BE2C (cell line): Measurements from ENCODE around the gene NXNL2. TPM values are rescaled to one million over a fixed set of nuclear protein-coding genes. Genes with fewer than 3 reads are reported as not detected.

Source experiments
- DNase-seq: peaks from one replicate; pipeline ENCODE4 v3.0.0-alpha.2; 2020
- H3K27me3 ChIP-seq: fragments of 250-450 bp; sonication (Bioruptor Pico); 2 replicates; pipeline ENCODE4 v1.5.1; 2020; ENCODE audit warnings: mild to moderate bottlenecking
- H3K36me3 ChIP-seq: fragments of 250-450 bp; sonication (Bioruptor Pico); 2 replicates; pipeline ENCODE4 v1.5.1; 2020; ENCODE audit warnings: mild to moderate bottlenecking
- H3K4me1 ChIP-seq: fragments of 250-450 bp; sonication (Bioruptor Pico); 2 replicates; pipeline ENCODE4 v1.5.1; 2020
- H3K4me3 ChIP-seq: 2 replicates; pipeline ENCODE4 v1.5.1; 2011; ENCODE audit warnings: low read depth, low read length
- H3K9me3 ChIP-seq: fragments of 250-450 bp; sonication (Bioruptor Pico); 2 replicates; pipeline ENCODE4 v1.5.1; 2020
- CTCF ChIP-seq: IDR thresholded peaks from 2 replicates; pipeline ENCODE4 v1.5.1; 2012; ENCODE audit warnings: mild to moderate bottlenecking, low read depth, low read length
- polyA plus RNA-seq: library from polyadenylated mRNA; unstranded; fragments of >200 nt; gene quantifications from one replicate; pipeline ENCODE4 v1.2.1, GENCODE V29; 2012; ENCODE audit warnings: low read depth, missing spikeins; ENCODE audit not compliant: insufficient read length, insufficient read depth

The NXNL2 gene
- 0.43 TPM for polyA plus RNA-seq

DNA sequence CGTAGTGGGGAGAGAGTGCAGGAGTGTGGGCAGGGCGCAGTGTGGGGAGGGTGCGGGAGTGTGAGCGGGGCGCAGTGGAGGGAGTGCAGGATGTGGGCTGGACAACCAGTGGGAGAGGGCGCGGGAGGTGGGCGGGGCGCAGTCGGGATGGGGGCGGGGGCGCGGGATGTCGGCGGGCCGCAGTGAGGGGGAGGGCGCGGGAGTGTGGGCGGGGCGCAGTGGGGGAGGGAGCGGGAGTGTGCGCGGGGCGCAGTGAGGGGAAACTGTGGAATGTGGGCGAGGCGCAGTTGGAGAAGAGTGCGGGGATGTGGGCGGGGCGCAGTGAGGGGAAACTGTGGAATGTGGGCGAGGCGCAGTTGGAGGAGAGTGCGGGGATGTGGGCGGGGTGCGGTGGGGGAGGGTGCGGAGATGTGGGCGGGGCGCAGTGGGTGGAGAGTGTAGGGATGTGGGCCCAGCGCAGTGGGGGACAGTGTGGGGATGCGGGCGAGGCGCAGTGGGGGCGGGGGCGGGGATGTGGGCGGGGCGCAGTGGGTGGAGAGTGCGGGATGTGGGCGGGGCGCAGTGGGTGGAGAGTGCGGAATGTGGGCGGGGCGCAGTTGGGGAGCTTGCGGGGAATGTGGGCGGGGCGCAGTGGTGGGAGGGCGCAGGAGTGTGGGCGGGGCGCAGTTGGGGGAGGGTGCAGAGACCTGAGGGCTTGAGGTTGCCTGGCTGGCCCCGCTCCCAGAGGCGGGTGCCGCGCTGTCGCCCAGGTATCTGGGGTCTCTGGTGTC lies at the start of gene NXNL2:
Gene NXNL2 (plus strand): TSS at position 723 of the 770 bp plus-strand sequence. CDS start 257 bp downstream, outside the sequence.
- peak; percentile 85 for DNase-seq
- Histone ChIP-seq H3K4me3 (peak within 1 kb of the TSS; percentile 56), H3K9me3 (no peaks in the 10 kb centered on the region; the same call in 1 of the 2 replicates), H3K27me3 (peaks cover 12% of the 10 kb centered on the region; the same call in 1 of the 2 replicates), H3K36me3 (no peaks in the 10 kb centered on the region), H3K4me1 (peaks cover 5% of the 10 kb centered on the region; the same call in 1 of the 2 replicates)
- TF ChIP-seq CTCF: no peak

- DNase-seq: no peak
- no peak overlapping the region for H3K4me3 ChIP-seq
- no peaks in the 10 kb centered on the region for H3K4me1 ChIP-seq
- H3K9me3 ChIP-seq: no peaks in the 10 kb centered on the region
- H3K27me3 ChIP-seq: no peaks in the 10 kb centered on the region
- TF ChIP-seq CTCF: no peak
- no peaks in the 10 kb centered on the region for H3K36me3 ChIP-seq
Observed at GRCh38 chr9:88488166-88488565, 46.8 kb upstream of the NXNL2 start.

DNA sequence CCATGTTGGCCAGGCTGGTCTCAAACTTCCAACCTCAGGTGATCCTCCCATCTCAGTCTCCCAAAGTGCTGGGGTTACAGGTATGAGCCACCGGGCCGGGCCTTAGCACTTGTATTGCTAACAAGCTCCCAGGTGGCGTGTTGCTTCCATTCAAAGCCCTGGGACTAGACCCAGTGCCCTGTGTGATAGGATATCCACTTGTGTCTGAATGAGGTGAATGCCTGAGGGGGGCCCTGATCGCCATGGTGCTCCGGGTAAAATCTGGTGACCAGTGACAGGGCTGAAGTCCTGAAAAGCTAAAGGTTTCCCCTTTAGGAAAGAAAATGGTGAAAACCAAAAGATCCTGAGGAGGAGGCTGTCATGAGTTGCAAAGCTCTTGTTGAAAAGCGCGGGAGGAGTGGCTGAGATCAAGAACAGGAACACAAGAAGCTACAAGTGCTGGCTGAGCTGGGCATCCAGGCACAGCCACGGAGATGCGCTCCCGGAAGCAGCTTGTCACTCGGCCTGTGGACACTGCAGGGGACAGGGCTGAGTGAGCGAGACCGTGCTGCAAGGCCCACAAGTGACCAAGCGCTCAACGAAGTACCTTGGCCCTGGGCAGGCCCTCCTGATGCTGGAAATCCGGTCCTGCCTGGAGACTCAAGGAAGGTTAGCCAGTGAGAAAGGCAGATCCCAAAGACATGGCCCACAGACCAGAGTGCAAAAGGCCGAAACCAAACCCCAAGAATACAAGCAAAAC lies 39.8 kb upstream of the NXNL2 start:
- no peaks in the 10 kb centered on the region for H3K36me3 ChIP-seq
- no peak for TF ChIP-seq CTCF
- no peak overlapping the region for H3K4me3 ChIP-seq
- H3K9me3 ChIP-seq: no peaks in the 10 kb centered on the region
- no peak for DNase-seq
- no peaks in the 10 kb centered on the region for H3K27me3 ChIP-seq
- no peaks in the 10 kb centered on the region for H3K4me1 ChIP-seq

DNA sequence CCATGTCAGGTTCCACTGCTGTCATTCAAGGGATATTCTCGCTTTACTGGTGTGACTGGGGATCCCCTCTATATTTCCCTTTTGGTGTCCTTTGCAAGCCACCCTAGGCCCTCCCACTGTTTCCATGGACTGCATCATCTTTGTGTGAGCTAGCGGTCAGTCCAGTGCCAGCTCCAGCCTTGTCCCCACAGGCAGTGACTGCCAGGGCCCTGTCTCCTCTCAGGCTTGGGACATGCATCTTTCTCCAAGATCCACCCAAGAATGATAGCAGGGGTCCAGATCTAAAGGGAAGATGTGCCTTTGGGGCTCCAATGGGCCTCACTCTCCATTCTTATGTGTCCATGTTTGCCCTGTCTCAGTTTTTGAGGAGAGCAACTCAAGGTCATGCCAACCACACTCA lies 37.8 kb upstream of the NXNL2 start:
- Histone ChIP-seq H3K9me3 (no peaks in the 10 kb centered on the region), H3K4me1 (no peaks in the 10 kb centered on the region), H3K4me3 (no peak overlapping the region), H3K27me3 (no peaks in the 10 kb centered on the region), H3K36me3 (no peaks in the 10 kb centered on the region)
- DNase-seq: no peak
- no peak for TF ChIP-seq CTCF

GRCh38 chr9:88498880-88499279 lies 36.1 kb upstream of the NXNL2 start:
- H3K27me3 ChIP-seq: no peaks in the 10 kb centered on the region
- H3K4me1 ChIP-seq: no peaks in the 10 kb centered on the region
- no peaks in the 10 kb centered on the region for H3K36me3 ChIP-seq
- TF ChIP-seq CTCF: no peak
- DNase-seq: no peak
- H3K4me3 ChIP-seq: no peak overlapping the region
- H3K9me3 ChIP-seq: no peaks in the 10 kb centered on the region

DNA sequence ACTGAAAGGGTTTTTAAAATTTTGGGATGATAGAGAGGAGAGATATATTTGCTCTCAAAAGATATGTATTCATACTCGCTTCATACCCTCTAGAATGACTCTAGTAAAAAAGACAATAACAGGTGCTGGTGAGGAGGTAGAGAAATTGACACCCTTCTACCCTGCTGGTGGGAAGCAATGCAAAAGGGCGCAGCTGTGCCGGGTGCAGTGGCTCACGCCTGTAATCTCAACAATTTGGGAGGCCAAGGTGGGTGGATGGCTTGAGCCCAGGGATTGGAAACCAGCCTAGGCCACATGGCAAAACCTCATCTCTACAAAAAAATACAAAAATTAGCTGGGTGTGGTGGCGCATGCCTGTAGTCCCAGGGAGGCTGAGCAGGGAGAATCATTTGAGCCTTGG lies 33.9 kb upstream of the NXNL2 start:
- TF ChIP-seq CTCF: no peak
- Histone ChIP-seq H3K4me3 (no peak overlapping the region), H3K4me1 (no peaks in the 10 kb centered on the region), H3K9me3 (no peaks in the 10 kb centered on the region), H3K36me3 (no peaks in the 10 kb centered on the region), H3K27me3 (no peaks in the 10 kb centered on the region)
- DNase-seq: no peak
